Fibroblast of lung (primary cell): Measurements from ENCODE around the gene OLFM1. TPM values are rescaled to one million over a fixed set of nuclear protein-coding genes. Genes with fewer than 3 reads are reported as not detected.

Source experiments
- DNase-seq, 2 donors: peaks; one replicate each; pipeline versions ENCODE4 v3.0.0 to v3.0.0-alpha.2; 2010; ENCODE audit warnings: low read depth in 2 of 2
- H2AFZ ChIP-seq: 2 replicates; pipeline ENCODE4 v1.5.1; 2012; ENCODE audit warnings: low read length, control low read depth, inconsistent platforms
- H3K27ac ChIP-seq: 2 replicates; pipeline ENCODE4 v1.5.1; 2011; ENCODE audit warnings: low read length, control low read depth; ENCODE audit not compliant: insufficient read depth
- H3K27me3 ChIP-seq: 2 replicates; pipeline ENCODE4 v1.5.1; 2011; ENCODE audit warnings: mild to moderate bottlenecking, low read length; ENCODE audit not compliant: control insufficient read depth, insufficient read depth
- H3K36me3 ChIP-seq: 2 replicates; pipeline ENCODE4 v1.5.1; 2011; ENCODE audit warnings: low read length; ENCODE audit not compliant: control insufficient read depth, insufficient read depth
- H3K4me1 ChIP-seq: 2 replicates; pipeline ENCODE4 v1.5.1; 2011; ENCODE audit warnings: low read length; ENCODE audit not compliant: control insufficient read depth, insufficient read depth; ENCODE audit errors: extremely low read depth
- H3K4me2 ChIP-seq: 2 replicates; pipeline ENCODE4 v1.5.1; 2011; ENCODE audit warnings: low read length, control low read depth; ENCODE audit not compliant: insufficient read depth; ENCODE audit errors: extremely low read depth
- H3K4me3 ChIP-seq, 4 experiments: fragments of 200-600 bp in 1 of 4; sonication (generic) in 1 of 4; replicated peaks in 1 of 4; 2 replicates each; pipeline ENCODE4 v1.5.1; 2011 to 2016; ENCODE audit warnings: low read length in 4 of 4, low read depth in 3 of 4, mild to moderate bottlenecking in 3 of 4, control low read depth in 2 of 4, inconsistent platforms in 1 of 4, mixed read lengths in 1 of 4; ENCODE audit not compliant: insufficient read depth in 1 of 4; ENCODE audit errors: control extremely low read depth in 1 of 4
- H3K79me2 ChIP-seq: 2 replicates; pipeline ENCODE4 v1.5.1; 2012; ENCODE audit warnings: mild to moderate bottlenecking, low read length, inconsistent platforms; ENCODE audit not compliant: control insufficient read depth, insufficient read depth
- H3K9ac ChIP-seq: 2 replicates; pipeline ENCODE4 v1.5.1; 2011; ENCODE audit warnings: mild to moderate bottlenecking, low read length, control low read depth; ENCODE audit not compliant: insufficient read depth
- H3K9me3 ChIP-seq: 2 replicates; pipeline ENCODE4 v1.5.1; 2012; ENCODE audit warnings: low read depth, low read length; ENCODE audit not compliant: control insufficient read depth, insufficient read depth
- H4K20me1 ChIP-seq: 2 replicates; pipeline ENCODE4 v1.5.1; 2011; ENCODE audit warnings: low read length; ENCODE audit not compliant: control insufficient read depth, insufficient read depth; ENCODE audit errors: extremely low read depth
- EZH2 ChIP-seq: IDR thresholded peaks from 2 replicates; pipeline ENCODE4 v1.5.1; 2012; ENCODE audit warnings: low read length, control low read depth, mild to moderate bottlenecking; ENCODE audit errors: missing control alignments
- polyA minus RNA-seq: library from RNA; depleted of rRNA, polyadenylated mRNA; stranded (reverse); fragments of >200 nt; gene quantifications from 2 replicates; pipeline ENCODE4 v1.2.3, GENCODE V29; 2011; ENCODE audit warnings: low replicate concordance
- polyA plus RNA-seq, 2 donors: library from polyadenylated mRNA; depleted of rRNA in 1 of 2; stranded (reverse) in 1 of 2; unstranded in 1 of 2; fragments of >200 nt; gene quantifications; 2 replicates each; pipeline ENCODE4 v1.2.1, GENCODE V29; 2011 to 2012; ENCODE audit warnings: missing spikeins in 1 of 2
- total RNA-seq: library from RNA; depleted of rRNA; stranded (reverse); fragments of >200 nt; gene quantifications from 2 replicates; pipeline ENCODE4 v1.2.1, GENCODE V29; 2014
- TF ChIP-seq, protein P1 (sequence below), 2 donors: IDR thresholded peaks in 1 of 2; conservative IDR thresholded peaks in 1 of 2; 1 replicate in 1 of 2; 2 replicates in 1 of 2; pipeline ENCODE4 v1.5.1; 2011 to 2012; ENCODE audit warnings: low read length in 2 of 2, control low read depth in 1 of 2, inconsistent platforms in 1 of 2, low read depth in 1 of 2, mild to moderate bottlenecking in 1 of 2

The OLFM1 gene
- 2.0 and 2.3 TPM in 2 replicates for total RNA-seq
- polyA plus RNA-seq, result 2.0 and 7.6 TPM in 2 replicates
- polyA plus RNA-seq (2012), result 2.5 and 10.4 TPM in 2 replicates
- 1.1 and 7.4 TPM in 2 replicates for polyA minus RNA-seq

GRCh38 chr9:135087489-135087792, at the start of gene OLFM1:
TSS of gene OLFM1 (plus strand) at chr9:135087668. CDS start at chr9:135087990, 322 bp downstream.
- TF ChIP-seq, protein P1, sequence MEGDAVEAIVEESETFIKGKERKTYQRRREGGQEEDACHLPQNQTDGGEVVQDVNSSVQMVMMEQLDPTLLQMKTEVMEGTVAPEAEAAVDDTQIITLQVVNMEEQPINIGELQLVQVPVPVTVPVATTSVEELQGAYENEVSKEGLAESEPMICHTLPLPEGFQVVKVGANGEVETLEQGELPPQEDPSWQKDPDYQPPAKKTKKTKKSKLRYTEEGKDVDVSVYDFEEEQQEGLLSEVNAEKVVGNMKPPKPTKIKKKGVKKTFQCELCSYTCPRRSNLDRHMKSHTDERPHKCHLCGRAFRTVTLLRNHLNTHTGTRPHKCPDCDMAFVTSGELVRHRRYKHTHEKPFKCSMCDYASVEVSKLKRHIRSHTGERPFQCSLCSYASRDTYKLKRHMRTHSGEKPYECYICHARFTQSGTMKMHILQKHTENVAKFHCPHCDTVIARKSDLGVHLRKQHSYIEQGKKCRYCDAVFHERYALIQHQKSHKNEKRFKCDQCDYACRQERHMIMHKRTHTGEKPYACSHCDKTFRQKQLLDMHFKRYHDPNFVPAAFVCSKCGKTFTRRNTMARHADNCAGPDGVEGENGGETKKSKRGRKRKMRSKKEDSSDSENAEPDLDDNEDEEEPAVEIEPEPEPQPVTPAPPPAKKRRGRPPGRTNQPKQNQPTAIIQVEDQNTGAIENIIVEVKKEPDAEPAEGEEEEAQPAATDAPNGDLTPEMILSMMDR (conservative IDR thresholded peaks at IDR 0.05 in 1 of 2, IDR thresholded peaks at IDR 0.05 in 1 of 2; ENCODE audit: low read depth in 1 of 2, low read length in 2 of 2), result peak; percentile 41 to 62
- TF ChIP-seq EZH2, result no peak
- no peak within 1 kb of the TSS for H3K4me2 ChIP-seq
- H3K79me2 ChIP-seq, result no peaks in the 10 kb centered on the region
- peak within 1 kb of the TSS in 1 of 4 experiments; percentile 37 for H3K4me3 ChIP-seq
- H3K9ac ChIP-seq, result no peak within 1 kb of the TSS
- peaks cover 12% of the 10 kb centered on the region for H3K27me3 ChIP-seq
- peak; percentile 47 to 58 for DNase-seq
- no peaks in the 10 kb centered on the region for H4K20me1 ChIP-seq
- H3K4me1 ChIP-seq, result no peaks in the 10 kb centered on the region
- no peaks in the 10 kb centered on the region for H3K36me3 ChIP-seq
- no peak within 1 kb of the TSS for H3K27ac ChIP-seq
- no peak within 1 kb of the TSS for H2AFZ ChIP-seq
- no peaks in the 10 kb centered on the region for H3K9me3 ChIP-seq

GRCh38 chr9:135038331-135038730, 49.1 kb upstream of the OLFM1 start:
- no peaks in the 10 kb centered on the region for H3K9me3 ChIP-seq
- no peaks in the 10 kb centered on the region for H3K79me2 ChIP-seq
- no peak overlapping the region for H3K9ac ChIP-seq
- no peaks in the 10 kb centered on the region for H4K20me1 ChIP-seq
- H3K27ac ChIP-seq, result no peak overlapping the region
- H3K4me2 ChIP-seq, result no peak overlapping the region
- TF ChIP-seq, protein P1 (conservative IDR thresholded peaks at IDR 0.05 in 1 of 2, IDR thresholded peaks at IDR 0.05 in 1 of 2; ENCODE audit: low read depth in 1 of 2, low read length in 2 of 2), result no peak
- no peak for TF ChIP-seq EZH2
- H3K4me1 ChIP-seq, result no peaks in the 10 kb centered on the region
- H2AFZ ChIP-seq, result no peak overlapping the region
- H3K4me3 ChIP-seq, result no peak overlapping the region
- no peaks in the 10 kb centered on the region for H3K36me3 ChIP-seq
- no peak for DNase-seq
- no peaks in the 10 kb centered on the region for H3K27me3 ChIP-seq

DNA sequence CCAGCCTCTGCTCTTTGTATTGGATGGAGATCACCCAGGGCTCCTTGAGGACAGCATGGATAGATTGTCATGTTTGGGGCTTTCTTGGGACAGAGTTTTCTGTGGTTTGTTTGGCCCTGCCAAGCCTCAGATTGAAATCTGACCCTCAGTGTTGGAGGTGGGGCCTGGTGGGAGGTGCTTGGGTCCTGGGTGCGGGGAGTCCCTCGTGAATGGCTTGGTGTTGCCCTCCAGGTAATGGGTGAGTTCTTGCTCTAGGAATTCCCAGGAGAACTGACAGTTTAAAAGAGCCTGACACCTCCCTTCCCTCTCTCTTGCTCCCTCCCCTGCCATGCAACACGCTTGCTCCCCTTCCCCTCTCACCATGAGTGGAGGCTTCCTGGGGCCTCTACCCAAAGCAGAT, 48.6 kb upstream of the OLFM1 start:
- no peak for DNase-seq
- no peaks in the 10 kb centered on the region for H3K9me3 ChIP-seq
- no peaks in the 10 kb centered on the region for H3K4me1 ChIP-seq
- H3K79me2 ChIP-seq, result no peaks in the 10 kb centered on the region
- no peak overlapping the region for H3K4me2 ChIP-seq
- TF ChIP-seq, protein P1 (conservative IDR thresholded peaks at IDR 0.05 in 1 of 2, IDR thresholded peaks at IDR 0.05 in 1 of 2; ENCODE audit: low read depth in 1 of 2, low read length in 2 of 2), result no peak
- TF ChIP-seq EZH2, result no peak
- H2AFZ ChIP-seq, result no peak overlapping the region
- no peaks in the 10 kb centered on the region for H4K20me1 ChIP-seq
- no peak overlapping the region for H3K9ac ChIP-seq
- no peaks in the 10 kb centered on the region for H3K36me3 ChIP-seq
- H3K27me3 ChIP-seq, result no peaks in the 10 kb centered on the region
- no peak overlapping the region for H3K27ac ChIP-seq
- no peak overlapping the region for H3K4me3 ChIP-seq
